ENCODE data around the gene POU3F4. TPM values are rescaled to one million over a fixed set of nuclear protein-coding genes. Genes with fewer than 3 reads are reported as not detected.

POU3F4 gene
- total and polyA plus RNA-seq, 2 of the 4 experiments (the other 2 are of a cell fraction) = not detected

- no CpG with 5 or more reads among the region's 36 CpGs for WGBS, 2 experiments (ENCODE audit: extremely low coverage in 2 of 2, insufficient read length in 1 of 2)
- H2BK20ac ChIP-seq (ENCODE audit: low read depth, low read length) = no peak overlapping the region
- no peak overlapping the region for H3K56ac ChIP-seq (ENCODE audit: extremely low read depth, insufficient read depth, low read length)
- in situ Hi-C loops (cut with MboI; ENCODE audit: low sequenced_read_pairs) = no loop called here
- no peak overlapping the region for H3K9ac ChIP-seq (ENCODE audit: low read depth, low read length)
- no peak overlapping the region for H2BK120ac ChIP-seq (ENCODE audit: low read depth, low read length)
- H2BK15ac ChIP-seq (ENCODE audit: low read depth, low read length) = no peak overlapping the region
- H2BK5ac ChIP-seq (ENCODE audit: low read depth, low read length, poor library complexity, severe bottlenecking) = no peak overlapping the region
- H3K27me3 ChIP-seq (ENCODE audit: control insufficient read depth, insufficient read depth, low read length) = peaks cover 2% of the 10 kb centered on the region; the same call in 1 of the 2 replicates
- no peak overlapping the region for H3K14ac ChIP-seq (replicated peaks; ENCODE audit: low read depth, low read length)
- TF ChIP-seq CTCF (conservative IDR thresholded peaks at IDR 0.05; ENCODE audit: low read depth, low read length) = no peak
- TF ChIP-seq, protein P1, sequence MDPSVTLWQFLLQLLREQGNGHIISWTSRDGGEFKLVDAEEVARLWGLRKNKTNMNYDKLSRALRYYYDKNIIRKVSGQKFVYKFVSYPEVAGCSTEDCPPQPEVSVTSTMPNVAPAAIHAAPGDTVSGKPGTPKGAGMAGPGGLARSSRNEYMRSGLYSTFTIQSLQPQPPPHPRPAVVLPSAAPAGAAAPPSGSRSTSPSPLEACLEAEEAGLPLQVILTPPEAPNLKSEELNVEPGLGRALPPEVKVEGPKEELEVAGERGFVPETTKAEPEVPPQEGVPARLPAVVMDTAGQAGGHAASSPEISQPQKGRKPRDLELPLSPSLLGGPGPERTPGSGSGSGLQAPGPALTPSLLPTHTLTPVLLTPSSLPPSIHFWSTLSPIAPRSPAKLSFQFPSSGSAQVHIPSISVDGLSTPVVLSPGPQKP (IDR thresholded peaks at IDR 0.05; ENCODE audit: borderline replicate concordance, low read depth, low read length) = no peak
- no peak for TF ChIP-seq FOS (IDR thresholded peaks at IDR 0.05; ENCODE audit: low read depth, low read length)
- no peak for TF ChIP-seq SMC3 (IDR thresholded peaks at IDR 0.05; ENCODE audit: low read depth, low read length)
- TF ChIP-seq CEBPB (IDR thresholded peaks at IDR 0.05; ENCODE audit: low read depth, low read length) = no peak
- TF ChIP-seq POLR2A (IDR thresholded peaks at IDR 0.05; ENCODE audit: low read depth, low read length) = no peak
- no peak for TF ChIP-seq NFE2L2 (IDR thresholded peaks at IDR 0.05; ENCODE audit: low read depth, low read length)
- TF ChIP-seq USF2 (IDR thresholded peaks at IDR 0.05; ENCODE audit: low read depth, low read length) = no peak
- no peak for TF ChIP-seq RCOR1 (IDR thresholded peaks at IDR 0.05; ENCODE audit: insufficient replicate concordance, low read length)
- no peak for TF ChIP-seq RFX5 (IDR thresholded peaks at IDR 0.05; ENCODE audit: low read depth, low read length)
- TF ChIP-seq MAZ (IDR thresholded peaks at IDR 0.05; ENCODE audit: borderline replicate concordance, low read depth, low read length) = no peak
- no peak for TF ChIP-seq MAFK (IDR thresholded peaks at IDR 0.05; ENCODE audit: low read depth, low read length)
- dilution Hi-C loops (cut with HindIII; ENCODE audit: low sequenced_read_pairs, unreplicated experiment) = no loop called here
- no peak overlapping the region for H3K23ac ChIP-seq (ENCODE audit: low read depth, low read length)
- no peaks in the 10 kb centered on the region for H4K20me1 ChIP-seq (ENCODE audit: insufficient read depth, low read length)
- H3K79me1 ChIP-seq (ENCODE audit: low read depth in 1 of 2, low read length in 2 of 2) = no peaks in the 10 kb centered on the region
- H2AK9ac ChIP-seq (replicated peaks; ENCODE audit: low read depth, low read length, poor library complexity) = no peak overlapping the region
- H3K9me3 ChIP-seq (ENCODE audit: control insufficient read depth, insufficient read depth, low read length) = no peaks in the 10 kb centered on the region; the same call in 1 of the 2 replicates
- no peak overlapping the region for H3K4me3 ChIP-seq (ENCODE audit: insufficient read depth, low read depth, low read length)
- H2AK5ac ChIP-seq (ENCODE audit: low read depth, low read length) = no peak overlapping the region
- no peaks in the 10 kb centered on the region for H3K4me1 ChIP-seq (ENCODE audit: control insufficient read depth, insufficient read depth, low read length)
- ATAC-seq (ENCODE audit: low read depth) (no peak), DNase-seq (no peak)
- H3K4me2 ChIP-seq (ENCODE audit: low read depth, low read length) = no peak overlapping the region
- intact Hi-C loops (cut with micrococcal nuclease) = no loop called here
- no TSS peak for BruUV-seq (replicated peaks)
- H4K91ac ChIP-seq (ENCODE audit: insufficient read depth, low read depth, low read length) = no peak overlapping the region
- no peak overlapping the region for H4K5ac ChIP-seq (ENCODE audit: low read depth, low read length)
- ChIA-PET POLR2A (ENCODE audit: unreplicated experiment) (no interaction called here), CTCF (no interaction called here)
- no peaks in the 10 kb centered on the region for H3K36me3 ChIP-seq (ENCODE audit: control insufficient read depth, insufficient read depth, low read length)
- no peak overlapping the region for H3K27ac ChIP-seq (ENCODE audit: insufficient read depth, low read length)
- H4K8ac ChIP-seq (ENCODE audit: low read depth in 2 of 2, low read length in 2 of 2) = no peak overlapping the region
- no peaks in the 10 kb centered on the region for H3K9me1 ChIP-seq (ENCODE audit: insufficient read depth, low read length)
- no peak overlapping the region for H3K4ac ChIP-seq (ENCODE audit: low read depth, low read length)
- H2AFZ ChIP-seq (replicated peaks; ENCODE audit: low read length, poor library complexity) = peak overlapping the region; percentile 32
- no peak overlapping the region for H3K18ac ChIP-seq (ENCODE audit: low read depth, low read length)
Observed at GRCh38 chrX:83510510-83511062, 2.5 kb downstream of the POU3F4 start.

Measured in IMR-90 (cell line).